GM21529 (cell line): ENCODE results near the gene SPSB1.

Experiments used
- ATAC-seq: cut with Tn5 transposase; IDR thresholded peaks from one replicate; pipeline ENCODE4 v1.9.1; 2021; ENCODE audit not compliant: unreplicated experiment

Gene SPSB1

DNA sequence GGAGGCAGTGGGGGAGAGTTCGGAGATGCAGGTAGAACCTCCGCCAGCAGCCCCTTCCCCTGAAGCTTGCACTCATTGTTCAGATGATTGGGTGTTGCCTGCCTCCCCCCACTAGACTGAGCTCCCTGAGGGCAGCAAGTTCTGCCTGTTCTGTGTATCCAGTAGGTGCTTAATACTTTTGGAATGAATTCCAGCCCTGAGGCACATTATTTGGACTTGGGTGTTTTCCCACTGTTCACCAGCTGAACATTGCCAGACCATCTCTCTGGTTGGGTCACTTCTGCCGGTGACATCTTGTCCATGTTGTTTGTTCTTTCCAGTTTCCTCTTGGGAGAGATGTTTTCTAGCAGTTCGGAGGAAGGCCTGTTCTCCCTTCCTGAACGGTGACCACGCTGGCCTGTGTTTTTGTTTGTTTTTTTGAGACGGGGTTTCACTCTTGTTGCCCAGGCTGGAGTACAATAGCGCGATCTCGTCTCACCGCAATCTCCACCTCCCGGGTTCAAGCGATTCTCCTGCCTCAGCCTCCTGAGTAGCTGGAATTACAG lies 48.7 kb downstream of the SPSB1 start:
- no peak for ATAC-seq

- no peak for ATAC-seq
Observed at GRCh38 chr1:9343269-9343668, 50.6 kb downstream of the SPSB1 start.

DNA sequence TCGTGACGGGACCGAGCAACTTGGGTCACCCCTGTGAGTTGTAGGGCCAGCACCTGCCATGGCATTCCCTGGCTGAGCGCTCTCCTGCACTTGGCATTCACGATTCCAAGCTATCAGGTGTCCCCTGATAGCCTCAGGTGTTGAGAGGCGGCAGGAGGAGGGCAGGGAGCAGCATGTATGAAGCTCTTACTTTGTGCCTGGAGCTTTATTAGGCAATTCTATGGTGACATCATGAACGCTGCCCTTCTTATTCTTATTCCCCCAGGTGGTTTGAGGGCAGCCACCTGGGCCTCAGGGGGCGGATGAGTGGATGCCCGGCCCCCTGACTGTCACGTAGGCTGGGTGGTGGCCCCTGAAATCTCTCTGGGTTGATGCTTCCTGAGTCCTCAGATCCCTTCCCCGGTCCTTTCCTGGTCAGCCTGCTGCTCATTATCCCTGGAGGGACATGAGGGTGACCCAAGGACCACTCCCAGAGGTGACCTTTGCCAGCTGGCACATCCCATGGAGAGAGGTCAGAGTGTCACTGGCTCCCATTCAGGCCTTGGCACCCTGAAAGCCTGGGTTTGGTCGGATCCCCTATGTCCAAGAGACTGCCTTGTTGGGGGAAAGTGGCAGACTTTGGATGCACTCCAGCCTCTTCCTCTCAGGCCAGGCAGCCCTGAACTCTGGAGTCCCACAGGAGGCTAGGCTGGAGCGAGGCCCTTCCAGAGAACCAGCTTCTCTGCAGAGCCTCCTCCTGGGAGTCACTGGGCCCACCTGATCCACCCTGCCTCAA lies 51.9 kb downstream of the SPSB1 start:
- no peak for ATAC-seq

DNA sequence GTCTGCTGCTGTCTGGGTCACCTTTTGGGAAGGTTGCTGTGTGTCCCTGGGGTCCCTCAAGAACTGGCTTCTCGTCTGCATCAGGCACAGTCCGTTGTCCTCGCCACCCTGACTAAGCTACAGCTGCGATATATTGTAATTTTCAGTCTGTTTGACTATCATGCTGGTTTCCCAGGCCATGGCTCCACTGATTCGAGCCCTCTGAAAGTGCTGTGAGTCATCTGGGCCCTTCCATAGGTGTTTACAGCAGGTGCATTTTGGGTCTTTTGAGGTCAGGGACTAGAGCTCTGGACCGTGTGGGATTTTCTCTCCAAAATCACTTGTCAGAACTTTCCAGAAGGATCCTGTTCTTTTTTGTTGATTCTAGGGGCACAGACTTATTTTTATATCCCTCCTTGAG lies 52.8 kb downstream of the SPSB1 start:
- no peak for ATAC-seq

DNA sequence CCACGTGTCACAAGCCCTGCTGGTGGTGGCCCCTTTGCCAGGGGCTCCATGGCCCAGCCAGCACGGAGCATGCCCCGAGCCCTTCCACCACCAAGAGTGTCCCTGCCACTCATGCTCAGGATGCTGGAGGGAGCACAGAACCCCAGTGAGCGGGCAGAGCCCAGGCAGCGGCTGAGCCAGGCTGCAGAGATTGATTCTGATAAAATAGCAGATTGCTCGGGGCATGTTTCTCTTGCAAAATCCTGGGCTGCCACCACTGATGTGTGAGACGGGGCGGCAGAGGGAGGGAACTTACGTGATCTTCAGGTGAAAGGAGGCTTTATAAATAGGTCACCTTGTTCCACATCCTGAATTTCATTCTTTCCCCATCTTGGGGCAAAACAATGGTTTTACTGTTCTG lies 53.2 kb downstream of the SPSB1 start:
- ATAC-seq, result no peak

GRCh38 chr1:9346566-9346965 lies 53.9 kb downstream of the SPSB1 start:
- ATAC-seq, result no peak

- ATAC-seq, result no peak
Observed at GRCh38 chr1:9347095-9347850, 54.6 kb downstream of the SPSB1 start.

DNA sequence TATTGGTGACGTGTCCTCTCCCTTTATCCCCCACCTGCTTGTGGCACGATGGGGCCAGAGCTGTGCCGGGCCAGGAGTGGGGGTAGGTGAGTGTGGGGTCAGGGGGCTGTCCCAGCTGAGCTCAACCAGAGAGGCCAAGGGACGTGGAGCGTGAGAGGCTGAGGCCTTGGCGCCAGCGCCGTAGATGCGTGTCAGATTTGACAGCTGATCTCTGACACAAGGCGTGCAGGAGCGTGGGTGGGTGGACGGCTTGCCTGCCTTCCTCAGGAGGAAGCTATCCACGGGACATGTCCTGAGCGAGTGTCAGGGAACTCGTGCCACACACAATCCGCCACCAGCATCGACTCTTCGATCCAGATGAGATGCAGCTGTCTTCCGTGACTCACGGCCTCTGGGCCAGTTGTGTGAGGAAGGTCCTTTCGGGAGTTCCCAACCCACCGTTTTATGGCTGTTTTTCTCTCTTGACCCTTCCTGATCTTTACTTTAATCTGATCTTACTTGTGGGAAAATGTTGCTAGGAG lies 56.7 kb downstream of the SPSB1 start:
- ATAC-seq, result no peak

GRCh38 chr1:9350013-9350908 lies 57.6 kb downstream of the SPSB1 start:
- ATAC-seq, result no peak

DNA sequence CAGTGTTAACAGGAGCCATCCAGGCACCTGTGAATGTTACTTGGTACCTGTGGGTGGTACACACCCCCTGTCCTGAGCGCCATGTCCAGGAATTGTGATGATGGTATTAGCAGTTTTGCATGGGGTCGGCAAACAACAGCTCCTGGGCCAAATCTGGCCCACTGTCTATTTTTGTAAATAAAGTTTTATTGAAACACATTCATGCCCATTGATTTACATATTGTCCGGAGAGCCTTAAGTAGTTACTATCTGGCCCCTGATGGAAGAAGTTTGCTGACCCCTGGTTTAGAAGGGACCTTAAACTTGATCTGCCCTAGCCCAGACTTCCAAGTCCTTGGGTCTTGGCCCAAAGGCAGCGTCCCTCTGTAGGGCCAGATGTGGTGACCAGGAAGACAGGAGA lies 58.3 kb downstream of the SPSB1 start:
- ATAC-seq, result no peak

DNA sequence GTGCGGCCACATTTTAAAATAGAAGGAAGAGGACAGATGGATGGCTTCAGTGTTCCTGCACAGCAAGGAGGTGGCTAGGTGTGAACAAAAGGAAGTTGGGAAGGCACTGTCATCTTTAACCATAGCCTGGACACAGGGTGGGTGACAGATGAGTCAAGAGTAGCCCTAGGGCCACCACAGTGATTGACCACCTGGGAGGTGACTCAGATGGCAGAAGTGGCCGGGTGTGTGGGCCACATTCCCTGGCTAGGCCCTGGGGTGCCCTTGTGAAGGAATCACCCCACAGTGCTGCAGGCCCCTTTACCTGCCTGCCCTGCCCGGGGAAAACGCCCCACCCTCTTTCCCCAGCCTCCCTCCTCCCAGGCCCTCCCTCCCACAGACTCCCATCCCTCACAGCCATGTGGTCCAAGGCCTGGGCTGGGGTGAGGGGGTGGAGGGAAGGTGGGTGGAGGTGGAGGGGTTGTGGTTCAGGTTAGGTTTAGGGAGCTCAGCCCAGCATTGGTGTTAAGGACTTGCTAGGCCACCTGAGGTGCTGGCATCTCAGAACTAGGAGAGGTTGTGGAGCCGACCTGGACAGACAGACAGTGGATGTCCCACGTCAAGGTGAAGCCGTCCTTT lies 59.1 kb downstream of the SPSB1 start:
- ATAC-seq, result no peak

DNA sequence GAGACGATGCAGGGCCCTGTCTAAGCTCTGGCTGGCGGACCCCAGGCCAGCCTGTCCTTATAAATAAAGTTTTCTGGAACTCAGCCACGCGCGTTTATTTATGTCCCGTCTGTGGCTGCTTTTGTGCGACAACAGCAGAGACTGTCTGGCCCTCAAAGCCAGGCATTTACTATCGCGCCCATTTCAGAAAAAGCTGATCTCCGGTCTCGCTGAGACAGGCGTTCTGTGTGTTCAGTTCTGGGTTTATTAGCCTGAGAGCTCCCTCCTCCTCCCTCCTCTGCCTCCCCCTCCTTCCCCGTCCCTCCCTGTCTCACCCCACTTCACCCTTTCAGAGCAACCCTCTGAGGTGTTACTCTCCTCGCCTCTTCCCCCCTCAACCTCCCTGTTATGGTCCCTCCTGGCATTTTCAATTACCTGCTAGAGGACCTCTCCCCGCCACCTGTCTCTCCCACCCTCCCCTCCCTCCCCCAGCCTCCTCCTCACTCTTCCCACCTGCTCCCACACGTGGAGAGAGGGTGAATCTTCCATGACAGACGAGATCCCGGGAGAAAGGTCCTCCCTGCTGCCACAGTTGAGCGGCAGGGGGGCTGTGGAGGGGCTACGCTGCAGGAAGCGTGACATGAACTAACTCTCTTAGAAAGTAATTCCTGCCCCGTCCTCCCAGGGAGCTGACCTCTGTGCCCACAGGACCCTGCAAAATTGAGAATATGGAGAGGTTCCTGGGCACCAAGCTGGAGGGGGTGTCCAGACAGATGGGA lies 59.9 kb downstream of the SPSB1 start:
- no peak for ATAC-seq

GRCh38 chr1:9355503-9355902 lies 62.8 kb downstream of the SPSB1 start:
- no peak for ATAC-seq

DNA sequence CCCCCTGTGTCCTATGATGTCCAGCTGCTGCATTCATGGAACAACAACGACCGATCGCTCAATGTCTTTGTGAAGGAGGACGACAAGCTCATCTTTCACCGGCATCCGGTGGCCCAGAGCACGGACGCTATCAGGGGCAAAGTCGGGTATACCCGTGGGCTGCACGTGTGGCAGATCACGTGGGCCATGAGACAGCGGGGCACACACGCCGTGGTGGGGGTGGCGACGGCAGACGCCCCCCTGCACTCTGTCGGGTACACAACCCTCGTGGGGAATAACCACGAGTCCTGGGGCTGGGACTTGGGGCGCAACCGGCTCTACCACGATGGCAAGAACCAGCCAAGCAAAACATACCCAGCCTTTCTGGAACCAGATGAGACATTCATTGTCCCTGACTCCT lies 63.3 kb downstream of the SPSB1 start:
- no peak for ATAC-seq

DNA sequence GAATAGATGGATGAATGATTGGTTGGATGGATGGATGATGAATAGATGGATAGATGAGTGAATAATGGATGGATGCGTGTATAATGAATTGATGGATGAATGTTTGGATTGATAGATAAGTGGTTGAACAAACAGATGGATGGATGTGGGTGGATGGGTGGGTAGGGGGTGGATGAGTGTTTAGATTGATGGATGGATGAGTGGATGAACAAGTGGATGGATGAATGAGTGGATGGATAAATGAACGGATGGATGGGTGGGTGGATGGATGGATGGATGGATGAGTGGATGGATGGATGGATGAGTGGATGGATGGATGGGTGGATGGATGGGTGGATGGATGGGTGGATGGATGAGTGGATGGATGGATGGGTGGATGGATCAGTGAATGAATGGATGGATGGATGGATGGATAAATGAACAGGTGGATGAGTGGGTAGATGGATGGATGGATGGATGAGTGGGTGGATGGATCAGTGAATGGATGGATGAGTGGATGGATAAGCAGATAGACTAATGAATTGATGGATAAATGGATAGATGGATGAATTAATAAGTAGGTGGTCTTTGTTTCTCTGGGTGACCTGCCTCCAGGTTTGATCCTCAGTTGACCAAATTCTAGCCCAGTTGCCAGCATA lies 64.3 kb downstream of the SPSB1 start:
- no peak for ATAC-seq

- ATAC-seq, result no peak
Observed at GRCh38 chr1:9357958-9358357, 65.3 kb downstream of the SPSB1 start.

DNA sequence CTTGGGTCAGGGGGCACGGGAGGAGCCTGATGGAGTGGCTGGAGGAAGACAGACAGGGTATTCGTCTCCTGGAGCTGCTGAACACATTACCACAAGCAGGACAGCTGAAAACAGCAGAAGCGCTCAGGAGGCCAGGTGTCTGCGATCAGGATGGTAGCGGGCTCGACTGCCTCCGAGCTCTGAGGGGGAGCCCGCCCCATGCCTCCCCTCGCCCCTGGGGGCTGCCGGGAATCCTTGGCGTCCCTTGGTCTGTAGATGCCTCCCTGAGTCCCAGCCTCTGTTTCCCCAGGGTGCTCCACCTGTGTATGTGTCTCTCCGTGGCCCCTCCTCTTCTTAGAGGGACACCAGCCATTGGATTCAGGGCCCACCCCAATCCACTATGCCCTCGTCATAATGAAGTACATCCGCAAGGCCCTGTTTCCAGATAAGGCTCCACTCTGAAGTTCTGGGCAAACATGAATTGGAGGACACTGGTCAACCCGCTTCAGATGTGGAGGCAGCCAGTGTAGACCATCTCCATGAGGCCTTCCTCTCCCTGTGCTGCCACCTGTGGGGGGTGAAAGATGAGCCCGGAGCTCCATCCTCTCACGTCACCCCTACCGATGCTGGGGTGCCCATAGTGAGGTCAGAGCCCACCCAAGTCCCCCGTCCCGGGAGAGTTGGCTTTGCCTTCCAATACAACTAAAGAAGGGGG lies 67.8 kb downstream of the SPSB1 start:
- no peak for ATAC-seq

- ATAC-seq, result no peak
Observed at GRCh38 chr1:9361630-9362260, 69.1 kb downstream of the SPSB1 start.
